Bronchial epithelial cell (primary cell): ENCODE results near the gene PRCP. TPM values are rescaled to one million over a fixed set of nuclear protein-coding genes. Genes with fewer than 3 reads are reported as not detected.

Experiments
- DNase-seq: peaks from one replicate; pipeline ENCODE4 v3.0.0-alpha.2; 2010; ENCODE audit warnings: low read depth
- FAIRE-seq: peaks from 2 replicates; lab custom pipeline; 2011; peaks lifted over from hg19 to GRCh38; lab: Jason Lieb, UNC
- H3K27me3 ChIP-seq: 2 replicates; pipeline ENCODE4 v1.5.1; 2011; ENCODE audit warnings: low read length; ENCODE audit not compliant: control insufficient read depth, insufficient read depth
- H3K36me3 ChIP-seq: 2 replicates; pipeline ENCODE4 v1.5.1; 2011; ENCODE audit warnings: low read length; ENCODE audit not compliant: control insufficient read depth, insufficient read depth
- H3K4me3 ChIP-seq: 2 replicates; pipeline ENCODE4 v1.5.1; 2011; ENCODE audit warnings: mild to moderate bottlenecking, low read depth, low read length, control low read depth
- CTCF ChIP-seq: IDR thresholded peaks from 2 replicates; pipeline ENCODE4 v1.5.1; 2011; ENCODE audit warnings: mild to moderate bottlenecking, moderate library complexity, low read length, control low read depth, inconsistent platforms; ENCODE audit not compliant: insufficient read depth, severe bottlenecking
- total RNA-seq: library from RNA; depleted of rRNA; stranded (reverse); fragments of >200 nt; gene quantifications from 2 replicates; pipeline ENCODE4 v1.2.1, GENCODE V29; 2014

PRCP gene
- total RNA-seq, 1 donor from 2014 or later = 10.0 TPM

- Histone ChIP-seq H3K4me3 (no peak overlapping the region), H3K36me3 (no peaks in the 10 kb centered on the region), H3K27me3 (no peaks in the 10 kb centered on the region)
- DNase-seq (no peak), FAIRE-seq (no peak)
- no peak for TF ChIP-seq CTCF
These were observed 105.7 kb downstream of the PRCP start for GRCh38 chr11:82794490-82794889.

GRCh38 chr11:82792822-82793569, 107.2 kb downstream of the PRCP start:
- no peak for TF ChIP-seq CTCF
- Histone ChIP-seq H3K27me3 (no peaks in the 10 kb centered on the region), H3K36me3 (no peaks in the 10 kb centered on the region), H3K4me3 (no peak overlapping the region)
- FAIRE-seq (no peak), DNase-seq (no peak)

- Histone ChIP-seq H3K4me3 (no peak overlapping the region), H3K27me3 (no peaks in the 10 kb centered on the region), H3K36me3 (no peaks in the 10 kb centered on the region)
- no peak for DNase-seq
- TF ChIP-seq CTCF = no peak
- no peak for FAIRE-seq
These were observed 107.9 kb downstream of the PRCP start for GRCh38 chr11:82792319-82792718.

GRCh38 chr11:82791779-82792178, 108.5 kb downstream of the PRCP start:
- H3K36me3 ChIP-seq = no peaks in the 10 kb centered on the region
- no peak for FAIRE-seq
- no peak for DNase-seq
- no peak overlapping the region for H3K4me3 ChIP-seq
- H3K27me3 ChIP-seq = no peaks in the 10 kb centered on the region
- no peak for TF ChIP-seq CTCF

GRCh38 chr11:82790723-82791484, 109.3 kb downstream of the PRCP start:
- FAIRE-seq (no peak), DNase-seq (no peak)
- Histone ChIP-seq H3K4me3 (no peak overlapping the region), H3K36me3 (no peaks in the 10 kb centered on the region), H3K27me3 (no peaks in the 10 kb centered on the region)
- TF ChIP-seq CTCF = no peak
